H9 (cell line): ENCODE results near the gene STK31. TPM values are rescaled to one million over a fixed set of nuclear protein-coding genes. Genes with fewer than 3 reads are reported as not detected.

Experiments
- DNase-seq: peaks from one replicate; pipeline ENCODE4 v3.0.0-alpha.2; 2017
- H2AFZ ChIP-seq: one replicate; pipeline ENCODE4 v1.6.1; 2013; ENCODE audit warnings: mild to moderate bottlenecking, low read length, control low read depth, moderate library complexity
- H2AK5ac ChIP-seq: 2 replicates; pipeline ENCODE4 v1.6.1; 2013; ENCODE audit warnings: low read length, control low read depth, mixed read lengths; ENCODE audit not compliant: insufficient read length
- H2BK120ac ChIP-seq: one replicate; pipeline ENCODE4 v1.6.1; 2013; ENCODE audit warnings: low read depth, mild to moderate bottlenecking, low read length, control low read depth, inconsistent platforms; ENCODE audit not compliant: poor library complexity, severe bottlenecking
- H2BK12ac ChIP-seq: 2 replicates; pipeline ENCODE4 v1.6.1; 2013; ENCODE audit warnings: low read length, control low read depth, mixed read lengths, low read depth; ENCODE audit not compliant: insufficient read length
- H2BK15ac ChIP-seq: 2 replicates; pipeline ENCODE4 v1.6.1; 2013; ENCODE audit warnings: low read depth, low read length, control low read depth
- H2BK20ac ChIP-seq: one replicate; pipeline ENCODE4 v1.6.1; 2013; ENCODE audit warnings: low read depth, mild to moderate bottlenecking, low read length, control low read depth, inconsistent platforms; ENCODE audit not compliant: poor library complexity, severe bottlenecking
- H2BK5ac ChIP-seq: 2 replicates; pipeline ENCODE4 v1.6.1; 2013; ENCODE audit warnings: low read length, control low read depth, mixed read lengths; ENCODE audit not compliant: insufficient read length
- H3K14ac ChIP-seq: 2 replicates; pipeline ENCODE4 v1.6.1; 2013; ENCODE audit warnings: low read length, control low read depth; ENCODE audit not compliant: insufficient read depth
- H3K18ac ChIP-seq: 2 replicates; pipeline ENCODE4 v1.6.1; 2013; ENCODE audit warnings: low read depth, mild to moderate bottlenecking, mixed read lengths, low read length, control low read depth; ENCODE audit not compliant: insufficient read length
- H3K23ac ChIP-seq: 2 replicates; pipeline ENCODE4 v1.6.1; 2013; ENCODE audit warnings: low read length, control low read depth, mixed read lengths, low read depth; ENCODE audit not compliant: insufficient read length
- H3K23me2 ChIP-seq: 2 replicates; pipeline ENCODE4 v1.6.1; 2013; ENCODE audit warnings: low read depth, mild to moderate bottlenecking, mixed read lengths, low read length, control low read depth; ENCODE audit not compliant: insufficient read length, poor library complexity, severe bottlenecking
- H3K27ac ChIP-seq: 2 replicates; pipeline ENCODE4 v1.5.1; 2013; ENCODE audit warnings: low read length, control low read depth, mixed read lengths, low read depth; ENCODE audit not compliant: insufficient read length
- H3K27me3 ChIP-seq: 2 replicates; pipeline ENCODE4 v1.6.1; 2013; ENCODE audit warnings: low read length, control low read depth, inconsistent platforms; ENCODE audit not compliant: insufficient read depth
- H3K4ac ChIP-seq: 2 replicates; pipeline ENCODE4 v1.6.1; 2013; ENCODE audit warnings: low read depth, mild to moderate bottlenecking, control low read depth, inconsistent platforms, low read length, moderate library complexity
- H3K4me1 ChIP-seq: 2 replicates; pipeline ENCODE4 v1.6.1; 2013; ENCODE audit warnings: low read length, control low read depth, inconsistent platforms; ENCODE audit not compliant: insufficient read depth
- H3K4me2 ChIP-seq: 2 replicates; pipeline ENCODE4 v1.6.1; 2013; ENCODE audit warnings: low read length, control low read depth, mixed read lengths; ENCODE audit not compliant: insufficient read length, insufficient read depth
- H3K56ac ChIP-seq: 2 replicates; pipeline ENCODE4 v1.6.1; 2013; ENCODE audit warnings: low read depth, mild to moderate bottlenecking, mixed read lengths, low read length, control low read depth; ENCODE audit not compliant: insufficient read length
- H3K79me1 ChIP-seq: 2 replicates; pipeline ENCODE4 v1.6.1; 2013; ENCODE audit warnings: low read depth, mild to moderate bottlenecking, moderate library complexity, low read length, control low read depth, inconsistent platforms; ENCODE audit not compliant: insufficient read depth, poor library complexity, severe bottlenecking
- H3K79me2 ChIP-seq: 2 replicates; pipeline ENCODE4 v1.6.1; 2013; ENCODE audit warnings: low read length, control low read depth, inconsistent platforms; ENCODE audit not compliant: insufficient read depth
- H3K9ac ChIP-seq: 2 replicates; pipeline ENCODE4 v1.6.1; 2013; ENCODE audit warnings: low read length, control low read depth, mixed read lengths; ENCODE audit not compliant: insufficient read length; ENCODE audit errors: extremely low read depth
- H3K9me3 ChIP-seq: one replicate; pipeline ENCODE4 v1.6.1; 2013; ENCODE audit warnings: low read depth, low read length, inconsistent platforms; ENCODE audit not compliant: control insufficient read depth
- H3T11ph ChIP-seq: one replicate; pipeline ENCODE4 v1.6.1; 2013; ENCODE audit warnings: mild to moderate bottlenecking, low read length, control low read depth, inconsistent platforms
- H4K20me1 ChIP-seq: one replicate; pipeline ENCODE4 v1.6.1; 2013; ENCODE audit not compliant: control insufficient read depth, insufficient read length, insufficient read depth
- H4K5ac ChIP-seq: 2 replicates; pipeline ENCODE4 v1.6.1; 2013; ENCODE audit warnings: low read depth, mild to moderate bottlenecking, mixed read lengths, low read length, control low read depth; ENCODE audit not compliant: insufficient read length
- H4K8ac ChIP-seq: replicated peaks from 2 replicates; pipeline ENCODE4 v1.6.1; 2013; ENCODE audit warnings: low read length, control low read depth, mixed read lengths, low read depth; ENCODE audit not compliant: insufficient read length
- H4K91ac ChIP-seq: 2 replicates; pipeline ENCODE4 v1.6.1; 2013; ENCODE audit warnings: low read depth, mild to moderate bottlenecking, moderate library complexity, mixed read lengths, low read length, control low read depth; ENCODE audit not compliant: insufficient read length
- H3K27ac Mint-ChIP-seq, 3 experiments: 2 replicates in 2 of 3; 3 replicates in 1 of 3; pipeline ENCODE4 v1.8.0; 2020 to 2021; ENCODE audit warnings: mixed read lengths in 3 of 3, mild to moderate bottlenecking in 1 of 3, moderate library complexity in 1 of 3
- H3K27me3 Mint-ChIP-seq: 2 replicates; pipeline ENCODE4 v1.8.0; 2021; ENCODE audit warnings: low read depth, mild to moderate bottlenecking, moderate library complexity, mixed read lengths
- H3K36me3 Mint-ChIP-seq, 3 experiments: 2 replicates in 2 of 3; 3 replicates in 1 of 3; pipeline ENCODE4 v1.8.0; 2020 to 2021; ENCODE audit warnings: low read depth in 3 of 3, mixed read lengths in 3 of 3; ENCODE audit not compliant: insufficient read depth in 1 of 3
- H3K4me1 Mint-ChIP-seq, 2 experiments: 2 replicates each; pipeline ENCODE4 v1.8.0; 2020; ENCODE audit warnings: mixed read lengths in 2 of 2
- H3K4me3 Mint-ChIP-seq, 2 experiments: 2 replicates in 1 of 2; 3 replicates in 1 of 2; pipeline ENCODE4 v1.8.0; 2020 to 2021; ENCODE audit warnings: mild to moderate bottlenecking in 2 of 2, mixed read lengths in 2 of 2, moderate library complexity in 1 of 2
- H3K9me3 Mint-ChIP-seq, 2 experiments: 2 replicates in 1 of 2; 3 replicates in 1 of 2; pipeline ENCODE4 v1.8.0; 2020; ENCODE audit warnings: mild to moderate bottlenecking in 2 of 2, mixed read lengths in 2 of 2, moderate library complexity in 1 of 2
- WGBS: extraction: QIAGEN DNeasy Blood & Tissue Kit; methylation state at CpG from one replicate; pipeline ENCODE4 v1.1.7; 2013; ENCODE audit warnings: missing lambda C conversion rate, low lambda C conversion rate, mixed read lengths; ENCODE audit not compliant: insufficient read length; ENCODE audit errors: extremely low coverage; 5-methylcytosine and 5-hydroxymethylcytosine counted together
- total RNA-seq: library from RNA; stranded (reverse); gene quantifications from 2 replicates; pipeline ENCODE4 v1.2.1, GENCODE V29; 2021
- TF ChIP-seq, protein P1 (sequence below): fragments of 200-600 bp; sonication (generic); conservative IDR thresholded peaks from 3 replicates; pipeline ENCODE4 v1.8.0; 2021; ENCODE audit warnings: antibody characterized with exemption, mild to moderate bottlenecking

STK31 gene
- total RNA-seq, 1 experiment from 2014 or later: 0.24 TPM

DNA sequence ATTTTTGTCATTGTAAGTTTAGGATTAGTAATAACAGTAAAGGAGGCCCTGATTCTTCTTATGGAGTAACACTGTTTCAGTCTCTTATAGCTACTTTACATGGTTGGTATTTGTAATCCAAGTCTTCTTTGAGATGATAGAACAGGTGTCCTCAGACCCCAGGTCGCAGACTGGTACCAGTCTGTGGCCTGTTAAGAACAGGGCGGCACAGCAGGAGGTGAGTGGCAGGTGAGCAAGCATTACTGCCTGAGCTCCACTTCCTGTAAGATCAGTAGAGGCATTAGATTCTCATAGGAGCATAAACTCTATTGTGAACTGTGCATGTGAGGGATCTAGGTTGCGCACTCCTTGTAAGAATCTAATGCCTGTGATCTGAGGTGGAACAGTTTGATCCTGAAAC lies 77.3 kb downstream of the STK31 start:
- H3K27me3 Mint-ChIP-seq: no peaks in the 10 kb centered on the region
- no peak overlapping the region for H2AFZ ChIP-seq
- H3K4me3 Mint-ChIP-seq: no peak overlapping the region
- no peak overlapping the region for H3T11ph ChIP-seq
- no peak overlapping the region for H2BK12ac ChIP-seq
- no peak overlapping the region for H3K23ac ChIP-seq
- DNase-seq: no peak
- H4K91ac ChIP-seq: no peak overlapping the region
- no peak overlapping the region for H3K18ac ChIP-seq
- H2BK15ac ChIP-seq: no peak overlapping the region
- H3K36me3 Mint-ChIP-seq: no peaks in the 10 kb centered on the region
- H3K79me2 ChIP-seq: no peaks in the 10 kb centered on the region
- H4K20me1 ChIP-seq: no peaks in the 10 kb centered on the region
- no peak overlapping the region for H3K9ac ChIP-seq
- H3K4me1 ChIP-seq: no peaks in the 10 kb centered on the region
- peaks cover 0 to 3% of the 10 kb centered on the region in 2 experiments; a peak in 1 of 4 replicates for H3K4me1 Mint-ChIP-seq
- H3K14ac ChIP-seq: no peak overlapping the region
- H3K23me2 ChIP-seq: no peaks in the 10 kb centered on the region
- H3K79me1 ChIP-seq: no peaks in the 10 kb centered on the region
- no peak overlapping the region for H3K27ac ChIP-seq
- H2BK20ac ChIP-seq: no peak overlapping the region
- WGBS: no CpG with 5 or more reads among the region's 3 CpGs
- H2AK5ac ChIP-seq: no peak overlapping the region
- H4K8ac ChIP-seq: no peak overlapping the region
- no peak overlapping the region for H3K4me2 ChIP-seq
- H3K9me3 Mint-ChIP-seq: no peaks in the 10 kb centered on the region
- no peak overlapping the region for H3K27ac Mint-ChIP-seq
- no peak overlapping the region for H3K56ac ChIP-seq
- H3K4ac ChIP-seq: no peak overlapping the region
- H3K27me3 ChIP-seq: no peaks in the 10 kb centered on the region
- H4K5ac ChIP-seq: no peak overlapping the region
- TF ChIP-seq, protein P1, sequence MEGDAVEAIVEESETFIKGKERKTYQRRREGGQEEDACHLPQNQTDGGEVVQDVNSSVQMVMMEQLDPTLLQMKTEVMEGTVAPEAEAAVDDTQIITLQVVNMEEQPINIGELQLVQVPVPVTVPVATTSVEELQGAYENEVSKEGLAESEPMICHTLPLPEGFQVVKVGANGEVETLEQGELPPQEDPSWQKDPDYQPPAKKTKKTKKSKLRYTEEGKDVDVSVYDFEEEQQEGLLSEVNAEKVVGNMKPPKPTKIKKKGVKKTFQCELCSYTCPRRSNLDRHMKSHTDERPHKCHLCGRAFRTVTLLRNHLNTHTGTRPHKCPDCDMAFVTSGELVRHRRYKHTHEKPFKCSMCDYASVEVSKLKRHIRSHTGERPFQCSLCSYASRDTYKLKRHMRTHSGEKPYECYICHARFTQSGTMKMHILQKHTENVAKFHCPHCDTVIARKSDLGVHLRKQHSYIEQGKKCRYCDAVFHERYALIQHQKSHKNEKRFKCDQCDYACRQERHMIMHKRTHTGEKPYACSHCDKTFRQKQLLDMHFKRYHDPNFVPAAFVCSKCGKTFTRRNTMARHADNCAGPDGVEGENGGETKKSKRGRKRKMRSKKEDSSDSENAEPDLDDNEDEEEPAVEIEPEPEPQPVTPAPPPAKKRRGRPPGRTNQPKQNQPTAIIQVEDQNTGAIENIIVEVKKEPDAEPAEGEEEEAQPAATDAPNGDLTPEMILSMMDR: no peak
- no peak overlapping the region for H2BK5ac ChIP-seq
- no peak overlapping the region for H2BK120ac ChIP-seq
- no peaks in the 10 kb centered on the region for H3K9me3 ChIP-seq
